ENCODE measurements around the gene RP9.

The RP9 gene, protein sequence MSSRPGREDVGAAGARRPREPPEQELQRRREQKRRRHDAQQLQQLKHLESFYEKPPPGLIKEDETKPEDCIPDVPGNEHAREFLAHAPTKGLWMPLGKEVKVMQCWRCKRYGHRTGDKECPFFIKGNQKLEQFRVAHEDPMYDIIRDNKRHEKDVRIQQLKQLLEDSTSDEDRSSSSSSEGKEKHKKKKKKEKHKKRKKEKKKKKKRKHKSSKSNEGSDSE

DNA sequence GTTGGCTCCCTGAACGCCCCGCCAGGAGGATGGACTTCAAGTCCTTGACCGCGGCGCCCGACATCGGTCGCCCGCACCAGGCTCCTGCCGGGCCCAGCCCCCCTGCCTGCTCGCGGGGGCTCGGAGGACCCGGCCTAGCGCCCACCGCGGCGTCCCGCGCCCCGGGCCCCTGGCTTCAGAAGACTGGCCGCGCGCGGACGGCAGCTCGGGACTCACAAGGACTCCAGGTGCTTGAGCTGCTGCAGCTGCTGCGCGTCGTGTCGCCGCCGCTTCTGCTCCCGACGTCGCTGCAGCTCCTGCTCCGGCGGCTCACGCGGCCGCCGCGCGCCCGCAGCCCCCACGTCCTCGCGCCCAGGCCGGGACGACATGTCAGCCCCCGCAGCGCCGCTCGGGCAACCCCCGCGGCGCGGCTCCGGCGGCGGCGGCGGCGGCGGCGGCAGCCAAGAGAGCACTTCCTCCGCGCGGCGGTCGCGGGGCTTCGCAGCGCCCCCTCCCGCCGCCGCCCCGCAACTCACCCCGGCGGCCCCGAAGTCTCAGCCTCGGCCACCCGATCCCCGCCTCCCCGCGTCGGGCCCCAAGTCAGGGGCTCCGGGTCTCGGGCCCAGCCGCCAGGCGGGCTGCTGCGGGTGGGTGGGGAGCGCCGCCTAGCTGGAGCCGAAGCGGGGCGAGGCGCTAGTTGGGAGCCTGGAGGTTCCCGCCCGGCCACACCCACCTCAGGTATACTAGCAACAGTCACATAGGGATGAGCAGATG is at the start of gene RP9:
RP9 (minus strand) TSS at position 400 of the 753 bp plus-strand sequence; CDS start at position 368, 32 bp downstream.
- DNase-seq (ENCODE audit: low spot score): no peak

DNA sequence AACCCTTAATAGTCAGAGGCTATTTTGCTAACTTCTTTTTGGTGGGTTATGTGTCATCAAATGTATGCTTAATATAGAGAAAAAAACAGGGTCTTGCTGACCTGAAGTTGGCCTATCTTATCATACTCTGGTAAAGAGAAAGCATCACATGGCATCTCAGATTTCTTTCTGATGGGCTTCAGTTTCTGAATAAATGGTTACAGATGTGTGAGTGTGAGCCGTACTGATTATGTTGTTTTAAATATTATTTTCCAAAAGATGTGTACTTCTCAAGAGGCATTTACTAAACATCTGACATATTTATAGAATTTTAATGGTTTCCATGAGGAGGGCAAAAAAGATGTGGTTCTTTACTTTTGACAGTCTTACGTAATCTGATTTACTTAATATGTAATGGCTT is 48.6 kb upstream of the RP9 start:
- no peak for DNase-seq (ENCODE audit: low spot score)

DNA sequence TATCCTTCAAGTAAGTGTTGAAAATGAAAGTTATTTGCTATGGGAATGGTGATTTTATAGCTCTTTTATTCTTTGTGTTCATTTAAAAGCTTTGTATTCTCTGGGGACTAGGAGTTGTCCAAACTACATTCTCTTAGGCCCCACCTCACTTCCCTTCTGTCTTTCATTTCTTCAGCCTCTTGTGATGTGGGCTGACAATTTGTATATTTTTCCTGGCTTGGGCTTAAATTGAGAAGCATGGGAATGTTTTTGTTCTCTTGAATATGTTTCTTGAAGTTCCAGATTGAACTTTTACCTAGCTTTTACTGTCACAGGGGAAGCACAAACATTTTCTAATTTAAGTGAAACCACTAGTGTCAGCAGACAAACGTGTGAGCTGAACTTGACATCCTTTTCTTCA is 48.1 kb upstream of the RP9 start:
- DNase-seq (ENCODE audit: low spot score): no peak

DNA sequence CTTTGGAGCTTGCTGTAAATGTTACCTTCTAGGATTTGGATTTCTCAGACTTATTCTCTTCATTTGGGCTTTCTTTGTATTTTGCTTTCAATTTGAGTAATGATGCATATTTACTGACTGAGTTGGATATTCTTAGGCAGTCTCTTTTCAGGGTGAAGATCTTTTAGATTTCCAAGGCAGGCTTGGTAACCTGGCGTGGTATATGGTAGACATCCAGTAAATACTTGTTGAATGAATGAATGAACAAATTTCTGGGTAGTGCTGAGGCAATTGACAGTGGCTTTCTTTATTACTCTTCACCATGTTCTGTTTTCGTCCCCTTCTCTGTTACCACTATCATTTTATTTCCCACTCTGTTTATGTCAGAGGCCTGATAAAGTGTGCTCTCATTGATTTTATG is 47.2 kb upstream of the RP9 start:
- no peak for DNase-seq (ENCODE audit: low spot score)

DNA sequence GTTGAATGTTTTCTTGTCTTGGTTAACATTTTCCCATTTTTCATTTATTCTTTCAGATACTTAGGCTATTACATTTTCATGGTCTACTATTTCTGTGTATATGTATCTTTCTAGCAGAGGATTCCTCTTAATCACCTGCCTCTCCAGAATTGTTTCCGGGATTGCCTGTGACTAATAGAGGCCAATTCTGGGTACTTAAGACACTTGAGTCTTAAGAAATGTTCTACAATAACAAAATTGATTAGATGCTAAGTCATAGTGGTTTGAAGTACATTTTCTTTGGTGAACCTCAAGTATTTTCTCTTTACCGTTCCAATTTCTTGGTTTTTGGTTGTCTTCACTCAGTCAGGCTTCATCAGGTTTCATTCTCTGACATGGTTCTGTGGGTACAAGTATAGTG is 46.6 kb upstream of the RP9 start:
- no peak for DNase-seq (ENCODE audit: low spot score)

DNA sequence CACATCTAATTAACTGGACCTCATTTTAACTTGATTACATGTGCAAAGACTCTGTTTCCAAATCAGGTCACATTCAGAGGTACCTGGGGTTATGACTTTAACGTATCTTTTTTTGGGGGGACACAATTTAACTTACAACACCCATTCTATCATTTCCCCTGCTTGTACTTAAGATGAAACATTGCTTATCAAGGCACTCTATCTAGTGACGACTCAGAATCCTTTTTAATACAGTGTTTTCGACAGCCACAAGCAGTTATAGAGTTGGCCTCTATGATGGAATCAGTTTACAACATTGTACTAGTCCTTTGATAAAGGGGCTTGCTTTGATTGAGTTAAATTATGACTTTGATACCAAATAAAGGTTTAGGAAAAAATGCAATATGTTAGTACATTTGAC is 42.9 kb upstream of the RP9 start:
- DNase-seq (ENCODE audit: low spot score): no peak

DNA sequence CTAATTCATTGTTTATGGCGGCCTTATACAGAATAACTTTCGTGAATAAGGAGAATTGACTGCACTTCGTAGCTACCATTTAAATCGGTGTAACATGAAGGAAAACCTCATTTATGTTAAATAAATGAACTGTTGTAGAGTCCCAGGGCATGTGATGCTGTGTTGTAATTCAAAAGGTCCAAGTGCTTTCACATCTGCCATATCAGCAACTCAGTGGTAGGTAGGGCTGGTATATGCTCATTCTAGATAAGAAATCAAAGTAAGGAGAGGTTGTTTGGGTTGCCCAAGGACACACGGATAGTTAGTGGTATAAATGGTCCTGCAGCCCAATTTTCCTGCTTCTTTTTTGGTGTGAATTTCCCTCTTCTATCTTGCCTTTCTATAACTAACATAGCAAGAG is 36.0 kb upstream of the RP9 start:
- no peak for DNase-seq (ENCODE audit: low spot score)

DNA sequence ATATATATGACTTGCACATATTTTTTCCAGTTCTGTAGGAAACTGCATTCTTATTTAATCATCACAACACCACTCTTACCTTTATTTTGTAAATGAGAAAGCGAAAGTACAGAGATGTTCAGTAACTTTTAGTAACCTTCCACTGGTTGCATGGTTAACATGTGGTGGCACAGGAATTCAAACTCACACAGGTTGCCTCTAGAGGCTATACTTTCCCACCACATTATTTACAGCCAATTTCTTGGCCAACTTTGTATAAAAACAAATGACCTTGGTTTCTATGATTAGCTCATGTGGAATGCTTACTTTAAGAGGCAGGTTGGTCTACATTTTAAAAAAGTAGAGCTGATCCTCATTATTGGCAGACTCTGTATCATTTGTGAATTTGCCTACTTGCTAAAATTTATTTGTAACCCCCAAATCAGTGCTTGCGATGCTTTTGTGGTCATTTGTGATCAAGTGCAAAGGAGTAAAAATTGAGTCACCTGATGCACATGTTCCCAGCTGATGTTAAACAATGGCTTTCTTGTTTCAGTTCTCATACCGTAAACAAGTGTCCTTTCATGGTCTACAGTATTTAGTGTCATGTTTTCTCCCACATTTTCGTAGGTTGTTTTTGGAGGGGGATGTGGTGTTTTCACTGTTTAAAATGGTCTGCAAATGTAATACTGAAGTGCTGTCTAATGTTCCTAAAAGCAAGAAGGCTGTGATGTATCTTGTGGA is 35.0 kb upstream of the RP9 start:
- peak; percentile 78 for DNase-seq (ENCODE audit: low spot score)

DNA sequence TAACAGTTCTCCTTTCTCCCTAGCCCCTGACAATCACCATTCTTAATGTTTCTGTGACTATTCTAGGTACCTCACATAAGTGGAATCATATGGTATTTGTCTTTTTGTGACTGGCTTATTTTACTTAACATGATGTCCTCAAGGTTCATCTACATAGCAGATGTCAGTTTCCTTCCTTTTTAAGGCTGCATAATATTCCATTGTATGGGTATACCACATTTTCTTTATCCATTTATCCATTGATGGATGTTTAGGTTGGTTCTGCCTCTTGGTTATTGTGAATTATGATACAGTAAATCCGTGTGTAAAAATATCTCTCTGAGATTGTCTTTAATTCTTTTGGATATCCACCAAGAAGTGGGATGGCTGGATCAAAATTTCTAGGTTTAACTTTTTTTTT is 33.4 kb upstream of the RP9 start:
- no peak for DNase-seq (ENCODE audit: low spot score)

DNA sequence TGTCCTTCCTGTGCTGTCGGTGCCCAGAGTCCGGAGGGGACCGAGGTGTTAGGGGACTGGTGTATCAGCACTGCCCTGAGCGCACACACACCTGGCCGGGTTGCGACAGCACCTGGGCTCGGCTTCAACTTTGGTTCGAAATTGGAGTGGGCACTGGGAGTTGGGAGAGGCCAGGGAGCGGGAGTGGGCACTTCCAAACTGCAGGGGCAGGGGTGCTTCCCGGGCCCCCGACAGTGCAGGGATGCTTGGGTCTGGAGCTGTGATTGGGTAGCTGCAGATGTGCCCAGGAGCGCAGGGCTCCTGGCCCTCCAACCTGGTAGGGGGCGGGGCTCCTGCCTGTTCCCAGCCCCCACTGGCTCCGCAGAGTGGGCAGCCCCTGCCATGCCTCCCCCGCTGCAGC is 27.9 kb upstream of the RP9 start:
- DNase-seq (ENCODE audit: low spot score): no peak

DNA sequence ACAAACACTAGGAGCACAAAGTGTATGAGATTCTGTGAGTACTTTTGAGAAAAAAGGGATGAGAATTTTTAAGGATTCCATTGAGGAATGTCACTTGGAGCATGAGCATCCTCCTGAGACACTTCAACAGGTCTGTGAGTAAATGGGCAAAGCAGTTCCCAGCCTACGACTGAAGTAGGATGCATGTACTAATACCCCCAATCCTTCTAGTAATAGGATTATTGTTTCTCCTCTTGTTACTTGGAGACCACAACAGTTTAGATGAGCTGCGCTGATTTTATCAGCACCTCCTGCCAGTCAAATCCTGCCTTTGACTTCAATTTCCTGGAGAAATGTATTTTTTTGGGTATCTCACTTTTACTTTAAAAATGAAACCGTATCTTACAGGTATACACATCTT is 21.0 kb upstream of the RP9 start:
- no peak for DNase-seq (ENCODE audit: low spot score)

DNA sequence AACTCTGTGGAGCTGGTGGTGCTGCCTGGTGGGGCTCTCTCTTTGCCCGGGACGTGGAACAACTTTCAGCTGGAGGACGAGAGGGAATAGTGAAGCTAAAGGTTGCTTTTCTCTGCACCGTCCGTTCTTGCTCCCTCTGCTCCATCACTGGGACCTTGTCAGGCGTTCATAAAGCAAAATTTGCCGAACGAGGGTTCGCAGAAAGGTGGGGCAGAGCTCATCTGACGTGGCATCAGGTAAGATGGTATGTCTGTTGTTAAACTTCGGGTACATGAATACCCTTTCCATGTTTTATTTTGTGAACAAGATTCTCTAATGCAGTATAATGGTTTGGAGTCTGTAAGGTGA is 20.6 kb upstream of the RP9 start:
- no peak for DNase-seq (ENCODE audit: low spot score)

DNA sequence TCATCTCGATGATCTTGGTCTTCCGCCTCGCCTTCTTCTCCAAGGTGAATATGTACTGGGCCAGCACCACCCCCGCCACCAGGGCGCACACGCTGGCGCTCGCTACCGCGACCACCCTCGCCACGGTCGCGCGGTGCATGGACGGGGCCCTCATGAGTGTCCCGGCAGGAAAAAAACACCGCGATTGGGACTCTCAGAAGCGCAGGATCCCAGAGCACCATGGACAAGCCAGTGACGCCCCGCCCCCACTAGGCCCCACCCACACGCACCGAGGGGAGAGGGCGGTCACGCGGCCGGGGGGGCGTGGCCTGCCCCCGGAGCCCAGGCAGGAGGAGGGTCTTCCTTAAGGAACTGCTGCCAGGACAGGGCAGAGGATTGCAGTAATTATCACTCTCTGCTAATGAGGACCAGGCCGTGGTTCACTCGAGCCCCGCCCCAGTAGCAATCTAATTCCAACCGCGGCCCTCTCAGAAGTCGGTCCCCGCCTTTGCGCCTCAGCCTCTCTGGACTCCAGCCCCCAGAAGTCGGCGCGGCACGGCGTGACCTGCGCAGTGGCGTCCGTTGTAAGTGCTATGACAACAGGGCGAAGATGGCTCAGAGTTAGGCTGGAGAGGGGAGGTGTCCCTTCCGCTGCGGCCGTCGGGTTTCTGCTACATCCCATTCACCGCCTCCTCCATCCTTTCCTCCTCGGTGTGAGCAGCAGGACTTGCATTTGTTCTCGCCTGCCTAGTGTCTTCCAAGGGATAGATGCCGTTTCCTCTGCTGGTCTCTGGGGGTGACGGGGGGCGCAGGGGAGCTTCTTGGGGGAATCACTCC is 20.0 kb upstream of the RP9 start, which contains the start of gene BBS9:
BBS9 (plus strand) TSS at position 575 of the 816 bp plus-strand sequence. CDS start 16,689 bp downstream, outside the sequence.
- peak; percentile 98 for DNase-seq (ENCODE audit: low spot score)

DNA sequence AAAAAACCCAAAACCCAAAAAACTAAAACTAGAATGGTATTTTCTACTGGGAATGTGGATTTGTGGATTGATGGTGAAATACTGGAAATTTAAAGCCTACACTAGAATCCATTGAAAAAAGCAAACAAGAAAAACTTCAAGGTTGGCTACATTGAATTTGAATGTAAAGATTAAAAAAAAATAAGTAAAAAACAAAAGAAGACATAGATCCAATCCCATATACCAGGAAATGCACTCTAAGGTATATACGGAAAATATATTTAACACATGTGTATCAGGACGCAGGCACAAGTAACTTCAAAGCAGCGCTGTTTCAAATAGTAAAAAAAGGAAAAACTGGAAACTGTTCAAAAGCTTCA is 19.4 kb upstream of the RP9 start:
- DNase-seq (ENCODE audit: low spot score): no peak

DNA sequence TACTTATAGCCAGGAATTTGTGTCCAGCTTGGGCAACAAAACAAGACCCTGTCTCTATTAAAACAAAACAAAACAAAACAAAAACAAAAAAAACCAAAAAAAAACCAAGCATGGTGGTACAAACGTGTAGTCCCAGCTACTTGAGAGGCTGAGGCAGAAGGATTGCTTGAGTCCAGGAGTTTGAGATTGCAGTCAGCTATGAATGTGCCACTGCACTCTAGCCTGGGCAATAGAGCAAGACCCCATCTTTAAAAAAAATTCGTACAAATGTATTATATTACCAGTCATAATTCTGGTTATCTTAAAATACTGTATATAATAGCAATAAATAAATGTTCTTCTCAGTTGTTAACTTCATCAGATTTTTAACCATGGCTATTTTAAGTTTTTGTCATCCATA is 17.9 kb upstream of the RP9 start:
- DNase-seq (ENCODE audit: low spot score): no peak

DNA sequence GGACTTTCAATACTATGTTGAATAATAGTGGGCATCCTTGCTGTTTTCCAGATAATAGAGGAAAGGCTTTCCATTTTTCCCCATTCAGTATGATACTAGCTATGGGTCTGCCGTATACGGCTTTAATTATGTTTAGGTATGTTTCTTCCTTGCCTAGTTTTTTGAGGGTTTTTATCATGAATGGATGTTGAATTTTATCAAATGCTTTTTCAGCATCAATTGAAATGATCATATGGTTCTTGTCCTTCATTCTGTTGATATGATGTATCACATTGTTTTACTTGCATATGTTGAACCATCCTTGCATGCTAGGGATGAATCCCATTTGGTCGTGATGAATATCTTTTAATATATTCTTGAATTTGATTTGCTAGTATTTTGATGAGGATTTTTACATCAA is 9.2 kb upstream of the RP9 start:
- no peak for DNase-seq (ENCODE audit: low spot score)

DNA sequence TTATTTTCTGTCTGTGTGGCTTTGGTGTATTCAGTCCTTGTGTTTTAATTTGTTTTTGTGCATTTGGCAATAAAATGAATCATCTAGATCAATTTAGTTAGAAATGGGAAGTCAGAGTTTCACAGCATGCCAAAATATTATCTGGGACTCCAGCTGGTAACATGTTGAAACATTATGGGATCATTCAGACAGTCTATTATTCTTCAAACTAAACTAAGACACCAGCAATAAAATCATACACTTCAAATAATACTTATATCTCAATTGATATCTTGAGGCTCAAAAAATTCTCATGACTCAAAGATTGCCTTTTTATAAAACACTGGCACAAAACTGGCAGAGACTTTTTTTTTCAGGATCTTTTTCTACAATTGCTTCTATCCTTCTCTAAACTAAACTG is 5.8 kb upstream of the RP9 start:
- DNase-seq (ENCODE audit: low spot score): no peak

DNA sequence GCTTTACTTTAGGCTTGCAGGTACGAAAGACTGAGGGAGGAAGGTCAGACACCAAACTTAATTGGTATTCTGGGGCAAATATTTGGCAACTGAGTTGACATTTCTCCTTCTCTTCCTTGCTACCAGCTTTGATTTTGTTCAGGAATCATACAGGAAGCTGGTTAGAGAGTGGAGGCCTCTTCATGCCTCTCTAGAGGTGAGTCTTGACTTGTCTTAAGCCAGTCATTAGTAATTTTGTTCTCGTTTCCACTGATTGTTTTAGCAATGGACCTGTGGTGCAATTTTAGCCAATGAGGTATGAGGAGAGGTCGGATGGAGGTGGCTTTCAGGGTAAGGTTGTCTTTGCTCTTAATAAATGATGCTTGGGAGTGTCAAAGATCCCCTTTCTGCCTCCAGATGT is 2.4 kb upstream of the RP9 start:
- no peak for DNase-seq (ENCODE audit: low spot score)

DNA sequence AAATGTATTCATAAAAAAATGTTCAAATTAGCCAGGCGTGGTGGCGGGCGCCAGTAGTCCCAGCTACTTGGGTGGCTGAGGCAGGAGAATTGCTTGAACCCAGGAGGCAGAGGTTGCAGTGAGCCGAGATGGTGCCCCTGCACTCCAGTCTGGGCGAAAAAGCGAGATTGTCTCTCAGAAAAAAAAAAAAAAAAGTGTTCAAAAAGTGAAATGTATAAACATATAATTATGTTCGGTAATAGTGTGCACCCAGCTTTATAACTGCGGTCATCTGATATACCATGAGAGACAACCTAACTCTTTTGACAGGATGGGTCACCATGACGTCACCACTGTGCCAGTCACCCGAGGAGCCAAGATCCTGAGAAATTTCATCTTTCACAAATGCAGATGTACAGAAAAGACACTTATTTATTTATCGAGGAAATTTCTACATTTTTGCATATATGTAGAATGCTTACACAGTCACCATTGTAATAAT is 594 bp upstream of the RP9 start:
- DNase-seq (ENCODE audit: low spot score): no peak

DNA sequence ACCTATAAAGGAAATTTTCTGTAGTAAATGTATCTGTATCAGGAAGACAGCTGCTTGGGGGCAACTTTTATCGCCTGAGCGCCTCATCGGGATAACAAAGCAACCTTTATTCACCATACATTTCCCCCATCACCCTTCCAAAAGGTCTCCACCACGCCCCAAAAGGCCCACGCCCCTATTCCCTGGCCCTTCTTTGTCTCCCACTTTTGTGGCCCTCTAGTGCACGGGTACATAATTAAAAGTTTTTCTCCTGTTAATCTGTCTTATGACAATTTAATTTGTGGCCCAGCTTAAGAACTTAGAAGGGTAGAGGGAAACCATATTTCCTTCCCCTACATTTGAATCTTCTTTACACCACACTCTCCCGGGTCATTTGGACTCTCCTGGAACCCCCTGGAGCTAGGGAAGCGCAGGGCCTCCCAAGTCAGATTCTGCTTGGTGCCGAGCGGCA is 625 bp downstream of the RP9 start:
- no peak for DNase-seq (ENCODE audit: low spot score)

DNA sequence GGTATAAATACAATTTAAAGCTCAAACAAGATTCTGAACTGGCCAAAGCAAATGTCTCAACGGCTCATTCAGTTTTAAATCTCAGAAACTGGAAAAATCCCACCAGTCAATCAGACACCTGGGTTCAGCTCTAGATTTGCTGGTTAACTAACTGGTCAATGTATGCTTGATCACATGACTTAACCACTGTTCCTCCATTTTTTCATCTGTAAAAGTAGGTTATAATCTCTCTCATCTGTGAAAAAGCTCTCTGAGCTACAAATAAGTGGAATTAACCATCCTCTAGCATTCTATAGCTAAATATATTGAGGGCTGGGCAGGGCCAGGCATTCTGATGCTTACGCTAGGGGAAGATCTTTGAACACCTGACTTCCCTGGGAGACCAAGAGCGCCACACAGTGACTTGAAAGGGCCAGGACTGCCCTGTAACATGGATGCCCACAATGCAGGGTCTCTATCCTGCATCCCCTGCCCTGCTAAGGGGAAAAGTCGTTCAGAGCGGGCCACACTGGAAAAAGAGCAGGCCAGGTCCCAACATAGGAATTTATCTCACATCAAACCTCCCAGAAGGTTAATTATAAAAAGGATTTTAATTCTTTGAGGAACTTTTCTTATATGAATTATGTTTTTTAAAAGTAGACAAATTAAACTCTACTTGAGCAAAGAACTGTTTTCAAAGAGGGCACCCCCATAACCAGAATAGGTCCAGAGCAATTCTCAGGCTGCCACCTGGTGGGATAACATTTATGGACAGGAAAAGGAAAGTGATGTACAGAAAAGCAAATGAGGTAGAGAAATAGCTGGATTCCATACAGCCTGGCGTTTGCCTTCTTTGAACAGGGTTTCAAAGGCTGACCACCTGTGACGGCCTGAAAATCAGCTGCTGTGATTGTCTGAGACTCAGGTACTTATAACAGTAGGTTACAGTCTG is 1.8 kb downstream of the RP9 start:
- no peak for DNase-seq (ENCODE audit: low spot score)

Measured in COLO829 (cell line).